ENCODE results near the gene MGLL. TPM values are rescaled to one million over a fixed set of nuclear protein-coding genes. Genes with fewer than 3 reads are reported as not detected.

The MGLL gene
- total RNA-seq, 1 donor from 2014 or later = 36.4 TPM

GRCh38 chr3:127741246-127741645 lies 81.1 kb downstream of the MGLL start:
- no peak for DNase-seq

- no peak for DNase-seq
These were observed 82.0 kb downstream of the MGLL start for GRCh38 chr3:127740136-127740915.

- no peak for DNase-seq
These were observed 82.8 kb downstream of the MGLL start for GRCh38 chr3:127739347-127740135.

- DNase-seq = no peak
These were observed 84.0 kb downstream of the MGLL start for GRCh38 chr3:127738192-127738840.

GRCh38 chr3:127736801-127737539 lies 85.3 kb downstream of the MGLL start:
- DNase-seq = no peak

GRCh38 chr3:127735767-127736693 lies 86.3 kb downstream of the MGLL start:
- no peak for DNase-seq

- DNase-seq = peak; percentile 71
These were observed 87.4 kb downstream of the MGLL start for GRCh38 chr3:127734754-127735473.

- no peak for DNase-seq
These were observed 88.1 kb downstream of the MGLL start for GRCh38 chr3:127734181-127734720.

- DNase-seq = no peak
These were observed 88.5 kb downstream of the MGLL start for GRCh38 chr3:127733781-127734180.

GRCh38 chr3:127732879-127733350 lies 89.4 kb downstream of the MGLL start:
- no peak for DNase-seq

- no peak for DNase-seq
These were observed 90.0 kb downstream of the MGLL start for GRCh38 chr3:127732303-127732702.

- DNase-seq = no peak
These were observed 90.6 kb downstream of the MGLL start for GRCh38 chr3:127731546-127732289.

GRCh38 chr3:127730666-127731295 lies 91.5 kb downstream of the MGLL start:
- no peak for DNase-seq

- no peak for DNase-seq
These were observed 92.1 kb downstream of the MGLL start for GRCh38 chr3:127730171-127730570.

GRCh38 chr3:127729556-127730056 lies 92.7 kb downstream of the MGLL start:
- no peak for DNase-seq

- no peak for DNase-seq
These were observed 93.8 kb downstream of the MGLL start for GRCh38 chr3:127728417-127729015.

- no peak for DNase-seq
These were observed 95.4 kb downstream of the MGLL start for GRCh38 chr3:127726894-127727293.

- DNase-seq = no peak
These were observed 99.2 kb downstream of the MGLL start for GRCh38 chr3:127723011-127723567.
